D721Med (cell line): ENCODE results near the gene GTF2A1.

Experiments
- DNase-seq: peaks from one replicate; pipeline ENCODE4 v3.0.0; 2011; ENCODE audit warnings: low spot score; ENCODE audit not compliant: insufficient read length
- FAIRE-seq: peaks from 2 replicates; lab custom pipeline; 2011; peaks lifted over from hg19 to GRCh38; lab: Jason Lieb, UNC
- CTCF ChIP-seq: IDR thresholded peaks from 2 replicates; pipeline ENCODE4 v1.5.1; 2012; ENCODE audit warnings: mild to moderate bottlenecking, control low read depth; ENCODE audit not compliant: insufficient read depth; ENCODE audit errors: missing control alignments

GTF2A1 gene

DNA sequence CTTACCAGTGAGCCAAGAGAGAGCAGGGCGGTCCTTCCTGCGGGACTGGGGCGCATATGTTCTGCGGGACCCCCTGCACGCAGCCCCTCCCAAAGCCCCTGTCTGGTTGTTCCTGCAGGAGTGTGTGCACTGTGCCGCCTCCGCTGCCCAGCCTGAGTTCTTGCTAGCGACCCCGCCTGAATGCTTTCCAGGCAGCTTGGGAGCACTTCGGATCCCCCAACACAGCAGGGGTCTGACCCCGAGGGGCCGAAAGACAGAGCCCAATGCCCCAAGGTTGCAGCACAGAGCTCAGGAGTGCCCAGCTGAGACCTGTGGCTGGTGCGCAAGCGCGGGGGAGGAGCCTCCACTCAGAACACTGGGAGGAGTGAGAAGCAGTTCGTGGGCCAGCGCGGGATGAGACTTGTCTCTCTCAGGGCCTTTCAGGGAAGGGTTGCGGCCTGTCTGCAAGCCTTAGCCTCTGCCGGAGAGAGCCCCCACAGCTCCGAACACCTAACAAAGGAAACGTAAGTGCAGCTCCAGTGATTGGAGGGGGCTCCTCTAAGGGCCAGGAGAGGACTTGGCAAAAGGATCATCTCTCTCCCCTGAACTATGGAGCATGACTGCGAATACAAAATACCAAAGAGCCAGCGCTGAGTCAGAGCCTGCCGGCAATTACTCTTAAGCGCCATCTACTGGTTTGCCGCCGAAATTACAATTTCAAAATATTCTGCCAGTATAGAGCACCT lies 50.5 kb downstream of the GTF2A1 start:
- TF ChIP-seq CTCF: peak; percentile 87
- FAIRE-seq: peak; percentile 11

GRCh38 chr14:81169711-81170103 lies 51.1 kb downstream of the GTF2A1 start:
- no peak for FAIRE-seq
- no peak for DNase-seq
- TF ChIP-seq CTCF: no peak

More for the DNA sequence above, 50.5 kb downstream of the GTF2A1 start:
- DNase-seq: peak; percentile 75

- FAIRE-seq (no peak), DNase-seq (no peak)
- TF ChIP-seq CTCF: no peak
These were observed 51.5 kb downstream of the GTF2A1 start for GRCh38 chr14:81169267-81169666.

DNA sequence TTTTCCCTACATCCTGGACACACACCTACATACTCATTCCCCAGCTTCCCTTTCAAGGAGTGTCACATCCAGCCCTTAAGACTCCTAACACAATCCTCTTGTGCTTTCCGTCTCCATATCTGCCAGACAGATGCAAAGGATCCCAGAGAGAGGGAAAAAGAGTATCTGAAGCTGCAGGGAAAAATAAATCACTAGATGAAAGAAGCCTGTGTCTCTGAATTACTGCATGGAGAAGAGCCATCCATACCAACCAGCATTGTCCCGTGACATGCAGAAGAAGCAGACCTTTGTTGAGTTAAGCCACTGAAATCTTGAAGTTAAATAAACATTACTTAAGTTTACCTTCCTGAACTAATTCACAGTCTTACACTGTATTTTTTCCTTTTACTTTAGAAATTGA lies 54.6 kb downstream of the GTF2A1 start:
- FAIRE-seq: no peak
- no peak for DNase-seq
- no peak for TF ChIP-seq CTCF

DNA sequence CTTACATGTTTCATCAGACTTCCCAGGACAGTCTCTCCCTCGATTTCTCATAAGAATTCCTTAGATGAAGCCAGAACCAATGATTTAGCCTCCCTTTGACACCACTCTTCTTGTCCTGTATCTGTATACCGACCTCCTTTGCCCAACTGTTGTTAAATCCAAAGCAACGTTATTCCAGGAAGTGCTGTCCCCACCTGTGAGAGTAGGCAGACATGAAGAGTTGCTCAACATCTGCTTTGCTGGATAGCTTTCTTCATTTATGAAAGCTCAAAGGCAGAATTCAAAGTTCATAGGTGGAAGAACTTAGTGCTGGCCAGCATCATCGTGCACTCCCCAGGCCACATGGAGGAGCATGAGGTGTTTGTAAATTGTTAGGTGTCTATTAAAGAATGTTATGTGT lies 55.6 kb downstream of the GTF2A1 start:
- DNase-seq: no peak
- no peak for TF ChIP-seq CTCF
- no peak for FAIRE-seq

DNA sequence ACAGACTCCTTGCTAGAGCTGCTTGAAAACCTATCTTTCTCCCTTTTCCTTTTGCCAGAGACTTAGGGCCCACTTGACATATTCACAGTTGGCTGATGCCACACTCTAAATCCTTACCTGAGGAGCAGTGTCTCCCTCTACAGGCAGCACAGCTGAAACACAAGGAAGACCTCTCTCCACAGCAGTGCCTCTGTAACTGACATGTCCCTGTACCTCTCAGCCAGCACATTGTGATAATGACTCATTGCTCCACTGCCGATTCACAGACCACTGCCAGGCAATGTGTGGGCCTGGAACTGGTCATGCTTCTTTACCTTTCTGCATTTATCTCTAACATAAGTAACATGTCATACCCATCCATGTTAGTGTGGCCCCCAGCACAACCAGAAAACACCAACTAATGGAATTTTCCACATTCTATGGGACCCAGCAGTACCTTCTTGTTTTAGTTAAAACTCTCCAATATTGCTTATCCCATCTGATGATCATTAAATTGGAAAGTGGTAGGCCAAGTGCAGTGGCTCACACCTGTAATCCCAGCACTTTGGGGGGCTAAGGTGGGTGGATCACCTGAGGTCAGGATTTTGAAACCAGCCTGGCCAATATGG lies 56.5 kb downstream of the GTF2A1 start:
- peak; percentile 55 for DNase-seq
- peak; percentile 66 for TF ChIP-seq CTCF
- peak; percentile 72 for FAIRE-seq

GRCh38 chr14:81162941-81163340 lies 57.8 kb downstream of the GTF2A1 start:
- FAIRE-seq (no peak), DNase-seq (no peak)
- no peak for TF ChIP-seq CTCF
